Liver (tissue), 9 donors: ENCODE results near the gene KIF26B. TPM values are rescaled to one million over a fixed set of nuclear protein-coding genes. Genes with fewer than 3 reads are reported as not detected.

Experiments used
- DNase-seq: peaks from one replicate; pipeline ENCODE4 v3.0.0-alpha.2; 2017; ENCODE audit warnings: low spot score
- H3K27ac ChIP-seq, 2 donors: one replicate each; pipeline ENCODE4 v1.7.0; 2013; ENCODE audit warnings: inconsistent platforms in 2 of 2, low read length in 2 of 2, control low read depth in 1 of 2, low read depth in 1 of 2, mild to moderate bottlenecking in 1 of 2
- H3K27me3 ChIP-seq, 4 donors: one replicate each; pipeline versions ENCODE4 v1.6.1 to v1.7.0; 2013; ENCODE audit warnings: low read length in 3 of 4, inconsistent platforms in 1 of 4, mild to moderate bottlenecking in 1 of 4, moderate library complexity in 1 of 4; ENCODE audit not compliant: control insufficient read depth in 4 of 4, insufficient read depth in 4 of 4
- H3K36me3 ChIP-seq, 4 donors: one replicate each; pipeline versions ENCODE4 v1.6.1 to v1.7.0; 2013; ENCODE audit warnings: low read length in 3 of 4, mild to moderate bottlenecking in 3 of 4, low read depth in 1 of 4, moderate library complexity in 1 of 4; ENCODE audit not compliant: control insufficient read depth in 4 of 4, insufficient read depth in 3 of 4
- H3K4me1 ChIP-seq, 4 donors: one replicate each; pipeline versions ENCODE4 v1.6.1 to v1.7.0; 2013; ENCODE audit warnings: low read length in 3 of 4, mild to moderate bottlenecking in 3 of 4, moderate library complexity in 1 of 4; ENCODE audit not compliant: control insufficient read depth in 4 of 4, insufficient read depth in 4 of 4
- H3K4me3 ChIP-seq, 3 donors: one replicate each; pipeline versions ENCODE4 v1.6.1 to v1.7.0; 2013; ENCODE audit warnings: low read length in 3 of 3, control low read depth in 1 of 3, low read depth in 1 of 3, mild to moderate bottlenecking in 1 of 3
- H3K9ac ChIP-seq, 2 donors: one replicate each; pipeline ENCODE4 v1.7.0; 2013; ENCODE audit warnings: low read length in 2 of 2, mild to moderate bottlenecking in 2 of 2, moderate library complexity in 2 of 2, control low read depth in 1 of 2, low read depth in 1 of 2
- H3K9me3 ChIP-seq, 4 donors: one replicate each; pipeline versions ENCODE4 v1.6.1 to v1.7.0; 2013; ENCODE audit warnings: low read length in 3 of 4; ENCODE audit not compliant: control insufficient read depth in 4 of 4
- EGR1 ChIP-seq, 2 donors: IDR thresholded peaks; 2 replicates each; pipeline ENCODE4 v1.6.1; 2016 to 2018; ENCODE audit warnings: antibody characterized with exemption in 2 of 2, low read depth in 2 of 2
- FOXA1 ChIP-seq: IDR thresholded peaks from 2 replicates; pipeline ENCODE4 v1.6.1; 2016; ENCODE audit warnings: antibody characterized with exemption
- GABPA ChIP-seq, 2 donors: IDR thresholded peaks in 1 of 2; conservative IDR thresholded peaks in 1 of 2; 2 replicates each; pipeline ENCODE4 v1.6.1; 2016; ENCODE audit warnings: antibody characterized with exemption in 2 of 2, mild to moderate bottlenecking in 1 of 2, moderate library complexity in 1 of 2
- HNF4A ChIP-seq, 2 donors: conservative IDR thresholded peaks; 2 replicates each; pipeline ENCODE4 v1.6.1; 2016; ENCODE audit warnings: antibody characterized with exemption in 2 of 2, mild to moderate bottlenecking in 2 of 2
- HNF4G ChIP-seq: IDR thresholded peaks from 2 replicates; pipeline ENCODE4 v1.6.1; 2016; ENCODE audit warnings: antibody characterized with exemption
- JUND ChIP-seq, 2 donors: IDR thresholded peaks; 2 replicates each; pipeline ENCODE4 v1.6.1; 2016; ENCODE audit warnings: antibody characterized with exemption in 2 of 2
- RAD21 ChIP-seq, 2 donors: IDR thresholded peaks; 2 replicates each; pipeline ENCODE4 v1.6.1; 2016; ENCODE audit warnings: antibody characterized with exemption in 2 of 2, mild to moderate bottlenecking in 2 of 2
- SP1 ChIP-seq: IDR thresholded peaks from 2 replicates; pipeline ENCODE4 v1.6.1; 2018; ENCODE audit warnings: antibody characterized with exemption, mild to moderate bottlenecking
- YY1 ChIP-seq: IDR thresholded peaks from 2 replicates; pipeline ENCODE4 v1.6.1; 2016; ENCODE audit warnings: antibody characterized with exemption, mild to moderate bottlenecking
- WGBS: extraction: QIAGEN DNeasy Blood & Tissue Kit; methylation state at CpG from one replicate; pipeline ENCODE4 v1.1.7; 2013; 5-methylcytosine and 5-hydroxymethylcytosine counted together
- polyA plus RNA-seq, 2 donors: library from polyadenylated mRNA; stranded (reverse) in 1 of 2; unstranded in 1 of 2; fragments of 200-250 nt in 1 of 2; fragments of >200 nt in 1 of 2; fragmentation: Nextera tagmentation in 1 of 2; extraction: Ambion mirVana in 1 of 2; gene quantifications; one replicate each; pipeline versions ENCODE4 v1.2.1 to v1.2.3, GENCODE V29; 2013 to 2015
- total RNA-seq, 2 donors: library from RNA; depleted of rRNA; stranded (reverse); fragments of >200 nt; gene quantifications; one replicate each; pipeline ENCODE4 v1.2.3, GENCODE V29; 2014
- TF ChIP-seq, protein P1 (sequence below): IDR thresholded peaks from 2 replicates; pipeline ENCODE4 v1.6.1; 2016; ENCODE audit warnings: antibody characterized with exemption, mild to moderate bottlenecking
- TF ChIP-seq, protein P2 (sequence below): IDR thresholded peaks from 2 replicates; pipeline ENCODE4 v1.6.1; 2016; ENCODE audit warnings: antibody characterized with exemption
- donor health status: healthy.
- donor health status: healthy.
- donor health status: healthy.
- donor health status: healthy.
- donor health status: healthy.

Gene KIF26B
- total and polyA plus RNA-seq, 4 donors = 0.10 to 1.7 (median 0.34) TPM

DNA sequence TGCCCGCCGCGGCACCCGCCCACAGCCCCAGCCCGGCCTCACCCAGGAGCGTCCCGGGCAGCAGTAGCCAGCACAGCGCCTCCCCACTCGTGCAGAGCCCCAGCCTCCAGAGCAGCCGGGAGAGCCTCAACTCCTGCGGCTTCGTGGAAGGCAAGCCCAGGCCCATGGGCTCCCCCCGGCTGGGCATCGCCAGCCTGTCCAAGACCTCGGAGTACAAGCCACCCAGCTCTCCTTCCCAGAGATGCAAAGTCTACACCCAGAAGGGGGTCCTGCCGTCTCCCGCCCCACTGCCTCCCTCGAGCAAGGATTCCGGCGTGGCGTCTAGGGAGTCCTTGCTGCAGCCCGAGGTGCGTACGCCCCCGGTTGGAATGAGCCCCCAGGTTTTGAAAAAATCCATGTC lies 531.2 kb downstream of the KIF26B start (continued):
- TF ChIP-seq, protein P1, sequence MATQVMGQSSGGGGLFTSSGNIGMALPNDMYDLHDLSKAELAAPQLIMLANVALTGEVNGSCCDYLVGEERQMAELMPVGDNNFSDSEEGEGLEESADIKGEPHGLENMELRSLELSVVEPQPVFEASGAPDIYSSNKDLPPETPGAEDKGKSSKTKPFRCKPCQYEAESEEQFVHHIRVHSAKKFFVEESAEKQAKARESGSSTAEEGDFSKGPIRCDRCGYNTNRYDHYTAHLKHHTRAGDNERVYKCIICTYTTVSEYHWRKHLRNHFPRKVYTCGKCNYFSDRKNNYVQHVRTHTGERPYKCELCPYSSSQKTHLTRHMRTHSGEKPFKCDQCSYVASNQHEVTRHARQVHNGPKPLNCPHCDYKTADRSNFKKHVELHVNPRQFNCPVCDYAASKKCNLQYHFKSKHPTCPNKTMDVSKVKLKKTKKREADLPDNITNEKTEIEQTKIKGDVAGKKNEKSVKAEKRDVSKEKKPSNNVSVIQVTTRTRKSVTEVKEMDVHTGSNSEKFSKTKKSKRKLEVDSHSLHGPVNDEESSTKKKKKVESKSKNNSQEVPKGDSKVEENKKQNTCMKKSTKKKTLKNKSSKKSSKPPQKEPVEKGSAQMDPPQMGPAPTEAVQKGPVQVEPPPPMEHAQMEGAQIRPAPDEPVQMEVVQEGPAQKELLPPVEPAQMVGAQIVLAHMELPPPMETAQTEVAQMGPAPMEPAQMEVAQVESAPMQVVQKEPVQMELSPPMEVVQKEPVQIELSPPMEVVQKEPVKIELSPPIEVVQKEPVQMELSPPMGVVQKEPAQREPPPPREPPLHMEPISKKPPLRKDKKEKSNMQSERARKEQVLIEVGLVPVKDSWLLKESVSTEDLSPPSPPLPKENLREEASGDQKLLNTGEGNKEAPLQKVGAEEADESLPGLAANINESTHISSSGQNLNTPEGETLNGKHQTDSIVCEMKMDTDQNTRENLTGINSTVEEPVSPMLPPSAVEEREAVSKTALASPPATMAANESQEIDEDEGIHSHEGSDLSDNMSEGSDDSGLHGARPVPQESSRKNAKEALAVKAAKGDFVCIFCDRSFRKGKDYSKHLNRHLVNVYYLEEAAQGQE = no peak
- TF ChIP-seq EGR1 (IDR thresholded peaks at IDR 0.05; ENCODE audit: low read depth in 2 of 2) = no peak

DNA sequence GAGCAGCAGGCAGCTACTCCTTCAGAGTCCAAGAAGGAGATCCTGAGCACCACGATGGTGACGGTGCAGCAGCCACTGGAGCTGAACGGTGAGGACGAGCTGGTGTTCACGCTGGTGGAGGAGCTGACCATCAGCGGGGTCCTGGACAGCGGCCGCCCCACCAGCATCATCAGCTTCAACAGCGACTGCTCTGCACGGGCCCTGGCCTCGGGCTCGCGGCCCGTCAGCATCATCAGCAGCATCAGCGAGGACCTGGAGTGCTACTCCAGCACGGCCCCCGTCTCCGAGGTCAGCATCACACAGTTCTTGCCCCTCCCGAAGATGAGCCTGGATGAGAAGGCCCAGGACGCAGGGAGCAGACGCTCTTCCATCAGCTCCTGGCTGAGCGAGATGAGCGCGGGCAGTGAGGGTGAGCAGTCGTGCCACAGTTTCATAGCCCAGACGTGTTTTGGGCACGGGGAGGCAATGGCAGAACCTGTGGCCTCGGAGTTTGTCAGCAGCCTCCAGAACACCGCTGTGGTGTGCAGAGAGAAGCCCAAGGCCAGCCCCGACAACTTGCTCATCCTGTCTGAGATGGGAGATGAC lies 531.8 kb downstream of the KIF26B start:
- no peaks in the 10 kb centered on the region for H3K36me3 ChIP-seq
- WGBS = 93% methylated on average over 30 of the region's 30 CpGs
- H3K9ac ChIP-seq = no peak overlapping the region
- H3K4me1 ChIP-seq = no peaks in the 10 kb centered on the region
- TF ChIP-seq RAD21 (IDR thresholded peaks at IDR 0.05) (no peak), JUND (IDR thresholded peaks at IDR 0.05) (no peak), HNF4G (no peak), SP1 (no peak), YY1 (no peak), HNF4A (conservative IDR thresholded peaks at IDR 0.05) (no peak), GABPA (IDR thresholded peaks at IDR 0.05 in 1 of 2, conservative IDR thresholded peaks at IDR 0.05 in 1 of 2) (no peak), FOXA1 (no peak)
- TF ChIP-seq, protein P2, sequence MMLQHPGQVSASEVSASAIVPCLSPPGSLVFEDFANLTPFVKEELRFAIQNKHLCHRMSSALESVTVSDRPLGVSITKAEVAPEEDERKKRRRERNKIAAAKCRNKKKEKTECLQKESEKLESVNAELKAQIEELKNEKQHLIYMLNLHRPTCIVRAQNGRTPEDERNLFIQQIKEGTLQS = no peak
- H3K27me3 ChIP-seq = no peaks in the 10 kb centered on the region
- no peaks in the 10 kb centered on the region for H3K9me3 ChIP-seq
- no peak for DNase-seq
- H3K27ac ChIP-seq = no peak overlapping the region
- H3K4me3 ChIP-seq = no peak overlapping the region

DNA sequence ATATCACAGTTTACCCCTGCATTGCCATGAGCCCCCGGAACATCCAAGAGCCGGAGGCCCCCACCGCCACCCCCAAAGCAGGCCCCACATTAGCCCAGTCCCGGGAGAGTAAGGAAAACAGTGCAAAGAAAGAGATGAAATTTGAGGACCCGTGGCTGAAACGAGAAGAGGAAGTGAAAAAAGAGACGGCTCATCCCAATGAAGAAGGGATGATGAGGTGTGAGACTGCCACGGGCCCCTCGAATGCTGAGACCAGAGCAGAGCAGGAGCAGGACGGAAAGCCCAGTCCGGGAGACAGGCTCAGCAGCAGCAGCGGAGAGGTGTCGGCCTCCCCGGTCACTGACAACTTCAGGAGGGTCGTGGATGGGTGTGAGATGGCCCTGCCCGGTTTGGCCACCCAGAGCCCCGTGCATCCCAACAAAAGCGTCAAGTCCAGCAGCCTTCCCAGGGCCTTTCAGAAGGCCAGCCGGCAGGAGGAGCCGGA lies 532.4 kb downstream of the KIF26B start:
- DNase-seq = no peak
- H3K27me3 ChIP-seq = no peaks in the 10 kb centered on the region
- no peak overlapping the region for H3K27ac ChIP-seq
- TF ChIP-seq HNF4G = no peak
- TF ChIP-seq, protein P1 = no peak
- H3K4me3 ChIP-seq = no peak overlapping the region
- no peaks in the 10 kb centered on the region for H3K36me3 ChIP-seq
- no peaks in the 10 kb centered on the region for H3K9me3 ChIP-seq
- H3K4me1 ChIP-seq = no peaks in the 10 kb centered on the region
- H3K9ac ChIP-seq = no peak overlapping the region
- WGBS = 92% methylated on average over 20 of the region's 20 CpGs
